BLaER1 (cell line): ENCODE measurements around the gene TIMM13.
"Not testable (repeated sequence)": the region's sequence is repeated elsewhere in the genome, so short reads cannot be mapped to it uniquely, and the experiment has no call there.

Experiments used
- H3K27ac ChIP-seq: shearing (Covaris generic); formaldehyde crosslinking; 2 replicates; pipeline ENCODE4 v1.8.1; 2022
- H3K27me3 ChIP-seq: shearing (Covaris generic); formaldehyde crosslinking; 2 replicates; pipeline ENCODE4 v1.8.1; 2022
- H3K36me3 ChIP-seq: shearing (Covaris generic); formaldehyde crosslinking; 2 replicates; pipeline ENCODE4 v1.8.1; 2022
- H3K4me1 ChIP-seq: shearing (Covaris generic); formaldehyde crosslinking; 2 replicates; pipeline ENCODE4 v1.8.1; 2022
- H3K4me2 ChIP-seq: shearing (Covaris generic); formaldehyde crosslinking; 2 replicates; pipeline ENCODE4 v1.8.1; 2022
- H3K4me3 ChIP-seq: shearing (Covaris generic); formaldehyde crosslinking; 2 replicates; pipeline ENCODE4 v1.8.1; 2022
- H3K9ac ChIP-seq: shearing (Covaris generic); formaldehyde crosslinking; 2 replicates; pipeline ENCODE4 v1.8.1; 2022
- H3K9me3 ChIP-seq: shearing (Covaris generic); formaldehyde crosslinking; 2 replicates; pipeline ENCODE4 v1.8.1; 2022
- H4K20me1 ChIP-seq: shearing (Covaris generic); formaldehyde crosslinking; 2 replicates; pipeline ENCODE4 v1.8.1; 2022
- Cebpa-rat ChIP-seq: shearing (Covaris generic); IDR thresholded peaks from 2 replicates; pipeline ENCODE4 v1.8.1; 2022

Gene TIMM13

DNA sequence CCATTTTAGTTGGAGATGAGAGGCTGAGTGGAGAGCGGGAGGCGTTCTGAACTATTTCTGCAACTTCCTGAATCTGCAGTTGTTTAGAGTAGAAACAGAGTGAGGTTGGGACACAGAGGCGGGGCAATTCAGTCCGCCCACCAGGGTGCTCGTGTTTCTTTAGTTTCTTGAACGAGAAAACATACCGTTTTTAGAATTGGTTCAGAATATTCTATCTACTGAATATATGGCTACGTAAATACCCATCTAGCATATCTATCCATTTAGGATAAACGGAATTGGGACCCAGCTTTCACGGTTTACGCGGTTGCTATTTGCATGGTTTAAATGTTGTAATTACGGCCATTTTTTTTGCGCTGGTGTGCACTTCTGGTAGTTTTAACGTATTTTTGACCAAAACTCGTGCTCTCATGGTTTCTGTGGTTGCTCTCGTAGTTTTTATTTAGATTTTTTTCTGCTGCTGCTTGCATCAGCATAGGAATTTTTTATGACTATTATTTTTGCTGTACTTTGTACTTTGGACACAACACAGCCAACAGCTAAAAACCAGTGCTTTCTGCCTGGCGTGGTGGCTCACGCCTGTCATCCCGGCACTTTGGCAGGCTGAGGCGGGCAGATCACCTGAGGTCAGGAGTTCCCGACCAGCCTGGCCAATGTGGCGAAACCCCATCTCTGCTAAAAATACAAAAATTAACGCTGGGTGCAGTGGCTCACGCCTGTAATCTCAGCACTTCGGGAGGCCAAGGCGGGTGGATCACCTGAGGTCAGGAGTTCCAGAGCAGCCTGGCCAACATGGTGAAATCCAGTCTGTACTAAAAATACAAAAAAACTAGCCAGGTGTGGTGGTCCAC is 32.7 kb downstream of the TIMM13 start:
- H3K4me3 ChIP-seq: no peak overlapping the region
- no peaks in the 10 kb centered on the region for H3K27me3 ChIP-seq
- H3K9me3 ChIP-seq: peaks cover 10% of the 10 kb centered on the region
- H4K20me1 ChIP-seq: no peaks in the 10 kb centered on the region
- H3K4me1 ChIP-seq: peaks cover 35% of the 10 kb centered on the region
- no peak for TF ChIP-seq Cebpa-rat
- no peak overlapping the region for H3K27ac ChIP-seq
- no peaks in the 10 kb centered on the region for H3K36me3 ChIP-seq
- H3K4me2 ChIP-seq: peak overlapping the region; percentile 62
- H3K9ac ChIP-seq: no peak overlapping the region

GRCh38 chr19:2394054-2394441 is 33.3 kb downstream of the TIMM13 start:
- Histone ChIP-seq H3K9me3 (peaks cover 10% of the 10 kb centered on the region), H3K4me1 (peaks cover 35% of the 10 kb centered on the region), H3K4me2 (peak overlapping the region; percentile 62), H3K36me3 (no peaks in the 10 kb centered on the region), H3K27ac (no peak overlapping the region), H4K20me1 (no peaks in the 10 kb centered on the region), H3K27me3 (no peaks in the 10 kb centered on the region), H3K9ac (no peak overlapping the region), H3K4me3 (0 out of 2 replicates have a peak overlapping the region, but pooled peaks have one; percentile 7)
- no peak for TF ChIP-seq Cebpa-rat

DNA sequence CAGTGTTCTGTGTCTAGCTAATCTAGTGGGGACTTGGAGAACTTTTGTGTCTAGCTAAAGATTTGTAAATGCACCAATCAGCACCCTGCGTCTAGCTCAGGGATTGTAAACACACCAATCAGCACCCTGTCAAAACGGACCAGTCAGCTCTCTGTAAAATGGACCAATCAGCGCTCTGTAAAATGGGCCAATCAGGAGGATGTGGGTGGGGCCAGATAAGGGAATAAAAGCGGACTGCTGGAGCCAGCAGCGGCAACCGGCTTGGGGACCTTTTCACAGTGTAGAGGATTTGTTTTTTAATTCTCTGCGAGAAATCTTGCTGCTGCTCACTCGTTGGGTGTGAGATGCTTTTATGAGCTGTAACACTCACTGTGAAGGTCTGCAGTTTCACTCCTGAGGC is 34.5 kb downstream of the TIMM13 start:
- not testable (repeated sequence) for H3K4me2 ChIP-seq, H3K36me3 ChIP-seq, H3K27ac ChIP-seq, H3K4me3 ChIP-seq, H3K9ac ChIP-seq, H3K27me3 ChIP-seq, H4K20me1 ChIP-seq
- H3K4me1 ChIP-seq: peaks cover 38% of the 10 kb centered on the region
- peaks cover 10% of the 10 kb centered on the region for H3K9me3 ChIP-seq

DNA sequence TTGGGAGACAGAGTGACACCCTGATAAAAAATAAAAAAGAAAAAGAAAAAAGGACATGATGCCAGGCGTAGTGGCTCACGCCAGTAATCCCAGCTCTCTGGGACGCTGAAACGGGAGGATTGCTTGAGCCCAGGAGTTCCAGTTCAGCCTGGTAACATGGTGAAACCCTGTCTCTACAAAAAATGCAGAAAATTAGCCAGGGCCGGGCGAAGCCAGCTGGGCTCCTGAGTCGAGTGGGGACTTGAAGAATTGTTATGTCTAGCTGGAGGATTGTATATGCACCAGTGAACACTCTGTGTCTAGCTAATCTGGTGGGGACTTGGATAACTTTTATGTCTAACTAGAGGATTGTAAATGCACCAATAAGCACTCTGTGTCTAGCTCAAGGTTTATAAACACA is 35.0 kb downstream of the TIMM13 start:
- no peak for TF ChIP-seq Cebpa-rat
- no peaks in the 10 kb centered on the region for H3K27me3 ChIP-seq
- H3K4me2 ChIP-seq: no peak overlapping the region
- no peaks in the 10 kb centered on the region for H4K20me1 ChIP-seq
- H3K4me1 ChIP-seq: peaks cover 43% of the 10 kb centered on the region
- H3K27ac ChIP-seq: no peak overlapping the region
- no peaks in the 10 kb centered on the region for H3K36me3 ChIP-seq
- H3K4me3 ChIP-seq: no peak overlapping the region
- peaks cover 10% of the 10 kb centered on the region for H3K9me3 ChIP-seq
- no peak overlapping the region for H3K9ac ChIP-seq

DNA sequence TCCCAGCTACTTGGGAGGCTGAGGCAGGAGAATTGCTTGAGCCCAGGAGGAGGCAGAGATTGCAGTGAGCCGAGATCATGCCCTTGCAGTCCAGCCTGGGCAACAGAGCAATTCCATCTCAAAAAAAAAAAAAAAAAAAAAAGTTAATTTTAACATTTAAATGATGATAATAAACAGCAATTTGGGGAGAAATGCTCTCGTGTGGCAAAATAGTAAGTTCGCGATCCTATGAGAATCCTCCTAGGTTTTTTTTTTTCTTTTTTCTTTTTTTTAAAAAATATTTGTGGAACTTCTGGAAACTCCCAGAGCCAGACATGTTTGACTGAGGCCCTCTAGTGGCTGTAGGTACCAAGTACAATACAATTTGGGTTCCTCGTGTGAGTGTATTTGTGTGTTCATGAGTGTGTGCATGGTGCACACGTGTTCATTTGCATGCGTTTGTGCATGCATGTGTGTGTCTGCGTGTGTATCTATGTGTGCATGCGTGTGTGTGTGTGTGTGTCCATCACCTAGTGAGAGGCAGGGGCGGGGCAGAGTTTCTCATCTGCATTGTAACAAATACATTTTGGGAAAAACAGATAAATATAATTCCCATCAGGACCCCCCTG is 36.2 kb downstream of the TIMM13 start:
- Histone ChIP-seq H3K27ac (no peak overlapping the region), H3K4me3 (no peak overlapping the region), H3K4me2 (0 out of 2 replicates have a peak overlapping the region, but pooled peaks have one; percentile 9), H3K36me3 (no peaks in the 10 kb centered on the region), H3K4me1 (peaks cover 44% of the 10 kb centered on the region), H3K9ac (no peak overlapping the region), H3K9me3 (peaks cover 10% of the 10 kb centered on the region), H3K27me3 (no peaks in the 10 kb centered on the region), H4K20me1 (no peaks in the 10 kb centered on the region)
- TF ChIP-seq Cebpa-rat: no peak

DNA sequence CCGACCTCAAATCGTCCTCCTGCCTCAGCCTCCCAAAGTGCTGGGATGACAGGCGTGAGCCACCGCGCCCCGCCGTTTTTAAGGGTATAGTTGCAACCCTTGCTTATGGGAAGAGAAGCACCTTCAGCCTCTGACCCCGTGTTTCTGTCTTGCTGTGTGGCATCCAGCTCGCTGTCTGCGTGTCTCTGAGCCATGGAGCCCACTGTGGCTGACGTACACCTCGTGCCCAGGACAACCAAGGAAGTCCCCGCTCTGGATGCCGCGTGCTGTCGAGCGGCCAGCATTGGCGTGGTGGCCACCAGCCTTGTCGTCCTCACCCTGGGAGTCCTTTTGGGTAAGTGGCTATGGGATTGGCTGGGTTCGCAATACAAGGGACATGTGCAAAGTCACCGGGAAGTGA is 37.8 kb downstream of the TIMM13 start:
- H3K9me3 ChIP-seq: peaks cover 10% of the 10 kb centered on the region
- H3K36me3 ChIP-seq: no peaks in the 10 kb centered on the region
- no peaks in the 10 kb centered on the region for H3K27me3 ChIP-seq
- H3K4me3 ChIP-seq: no peak overlapping the region
- H3K27ac ChIP-seq: no peak overlapping the region
- no peaks in the 10 kb centered on the region for H4K20me1 ChIP-seq
- TF ChIP-seq Cebpa-rat: no peak
- H3K4me2 ChIP-seq: no peak overlapping the region
- H3K4me1 ChIP-seq: peaks cover 41% of the 10 kb centered on the region
- H3K9ac ChIP-seq: no peak overlapping the region

GRCh38 chr19:2387367-2388288 is 39.8 kb downstream of the TIMM13 start:
- no peak overlapping the region for H3K4me2 ChIP-seq
- no peak for TF ChIP-seq Cebpa-rat

DNA sequence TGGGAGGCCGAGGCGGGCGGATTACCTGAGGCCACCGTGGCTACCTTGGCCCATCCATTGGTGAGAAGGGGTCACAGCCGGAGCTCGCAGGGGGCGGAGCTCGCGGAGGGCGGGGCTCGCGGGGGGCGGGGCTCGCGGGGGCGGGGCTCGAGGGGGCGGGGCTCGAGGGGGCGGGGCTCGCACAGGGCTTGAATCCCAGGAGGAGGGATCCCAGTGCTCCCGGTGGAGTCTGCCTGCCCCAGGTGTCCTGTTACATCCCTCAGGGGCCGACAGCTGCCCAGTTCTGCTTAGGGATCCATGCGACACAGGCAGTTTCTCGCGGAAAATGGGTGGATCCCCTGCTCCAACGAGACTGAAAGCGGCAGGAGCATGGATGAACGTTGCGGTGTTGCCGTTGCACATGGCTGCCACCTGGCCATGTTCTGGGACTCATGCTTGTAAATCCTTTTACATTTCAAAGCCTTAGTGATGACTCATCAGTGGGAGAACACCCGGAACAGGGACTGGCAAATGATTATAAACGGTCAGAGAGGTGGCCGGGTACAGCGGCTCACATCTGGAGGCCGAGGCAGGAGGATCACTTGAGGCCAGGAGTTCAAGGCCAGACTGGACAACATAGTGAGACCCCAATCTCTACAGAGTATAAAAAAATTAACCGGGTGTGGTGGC is 42.2 kb downstream of the TIMM13 start:
- no peak for TF ChIP-seq Cebpa-rat

More at GRCh38 chr19:2387367-2388288, 39.8 kb downstream of the TIMM13 start:
- Histone ChIP-seq H3K36me3 (no peaks in the 10 kb centered on the region), H3K4me3 (no peak overlapping the region), H3K9ac (no peak overlapping the region), H4K20me1 (no peaks in the 10 kb centered on the region), H3K4me1 (peaks cover 41% of the 10 kb centered on the region), H3K9me3 (peaks cover under 1% of the 10 kb centered on the region; the same call in 1 of the 2 replicates), H3K27me3 (no peaks in the 10 kb centered on the region), H3K27ac (no peak overlapping the region)

GRCh38 chr19:2382530-2383222 is 44.7 kb downstream of the TIMM13 start:
- H3K36me3 ChIP-seq: no peaks in the 10 kb centered on the region
- H3K9ac ChIP-seq: no peak overlapping the region
- no peaks in the 10 kb centered on the region for H3K27me3 ChIP-seq
- no peak overlapping the region for H3K27ac ChIP-seq
- no peak for TF ChIP-seq Cebpa-rat
- peaks cover 36% of the 10 kb centered on the region for H3K9me3 ChIP-seq
- H3K4me2 ChIP-seq: no peak overlapping the region
- no peak overlapping the region for H3K4me3 ChIP-seq
- H4K20me1 ChIP-seq: no peaks in the 10 kb centered on the region
- H3K4me1 ChIP-seq: peaks cover 19% of the 10 kb centered on the region

More for the DNA sequence above, 42.2 kb downstream of the TIMM13 start:
- Histone ChIP-seq H3K27ac (no peak overlapping the region), H3K27me3 (no peaks in the 10 kb centered on the region), H3K36me3 (no peaks in the 10 kb centered on the region), H4K20me1 (no peaks in the 10 kb centered on the region), H3K9me3 (peaks cover 11% of the 10 kb centered on the region), H3K4me3 (no peak overlapping the region), H3K4me2 (no peak overlapping the region), H3K9ac (no peak overlapping the region), H3K4me1 (peaks cover 24% of the 10 kb centered on the region)
